ENCODE results near the gene THRAP3.
"Not testable (repeated sequence)": the region's sequence is repeated elsewhere in the genome, so short reads cannot be mapped to it uniquely, and the experiment has no call there.

- TF ChIP-seq CTCF (IDR thresholded peaks at IDR 0.05); EP300 (IDR thresholded peaks at IDR 0.05; ENCODE audit: low read depth); POLR2A (IDR thresholded peaks at IDR 0.05): not testable (repeated sequence)
Observed at GRCh38 chr1:36252482-36252824, 28.2 kb downstream of the THRAP3 start.
